SJSA1 (cell line): ENCODE measurements around the gene FCRL6. TPM values are rescaled to one million over a fixed set of nuclear protein-coding genes. Genes with fewer than 3 reads are reported as not detected.

Source experiments
- total RNA-seq: library from RNA; depleted of rRNA; stranded (reverse); fragments of >200 nt; shearing (Covaris generic); gene quantifications from 2 replicates; pipeline ENCODE4 v1.2.3, GENCODE V29; 2014; rRNA removed

Gene FCRL6
- total RNA-seq, 1 experiment from 2014 or later: not detected

Other genes starting within 250 kb of the FCRL6 start
- not detected in 2 replicates for gene APCS, start 214.5 kb upstream of the FCRL6 start, total RNA-seq
- gene CRP, start 87.8 kb upstream of the FCRL6 start, total RNA-seq: not detected in 2 replicates
- 3.2 and 8.2 TPM in 2 replicates for gene DUSP23, start 21.4 kb upstream of the FCRL6 start, total RNA-seq
- not detected in 2 replicates for gene SLAMF8, start 24.5 kb downstream of the FCRL6 start, total RNA-seq
- gene VSIG8, start 60.3 kb downstream of the FCRL6 start, total RNA-seq: not detected in 2 replicates
- 0.61 TPM in 1 of 2 replicates, not detected in the other for gene CFAP45, start 97.8 kb downstream of the FCRL6 start, total RNA-seq
- 601 and 809 TPM in 2 replicates for gene TAGLN2, start 123.1 kb downstream of the FCRL6 start, total RNA-seq
- 0.16 TPM in 1 of 2 replicates, not detected in the other for gene IGSF9, start 143.3 kb downstream of the FCRL6 start, total RNA-seq
- gene SLAMF9, start 151.9 kb downstream of the FCRL6 start, total RNA-seq: not detected in 2 replicates
- gene PIGM, start 229.6 kb downstream of the FCRL6 start, total RNA-seq: 5.9 TPM in 2 replicates